Measurements from ENCODE around the gene DDX47. TPM values are rescaled to one million over a fixed set of nuclear protein-coding genes. Genes with fewer than 3 reads are reported as not detected.

DDX47 gene
- total and polyA plus RNA-seq, 9 of the 15 experiments (the other 6 are each of a cell fraction or from before 2014, with no cell fraction given): 39.4 to 186 (median 64.4) TPM

DNA sequence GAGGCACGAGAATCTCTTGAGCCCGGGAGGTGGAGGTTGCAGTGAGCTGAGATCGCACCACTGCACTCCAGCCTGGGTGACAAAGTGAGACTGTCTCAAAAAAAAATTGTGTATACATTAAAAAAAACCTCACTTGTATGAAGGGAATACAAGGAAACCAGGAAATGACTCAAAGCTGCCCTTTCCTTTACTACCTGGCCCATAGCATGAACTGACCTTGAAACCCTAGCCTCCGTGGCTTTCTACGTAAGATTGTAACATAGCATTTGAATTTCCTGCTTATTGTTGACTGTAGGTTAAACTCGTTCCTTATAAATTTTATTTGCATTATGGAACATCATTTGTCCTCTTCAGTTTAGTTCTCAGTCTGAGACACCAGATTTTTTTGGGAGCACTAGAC is 9.1 kb upstream of the DDX47 start (continued):
- TF ChIP-seq, protein P1, sequence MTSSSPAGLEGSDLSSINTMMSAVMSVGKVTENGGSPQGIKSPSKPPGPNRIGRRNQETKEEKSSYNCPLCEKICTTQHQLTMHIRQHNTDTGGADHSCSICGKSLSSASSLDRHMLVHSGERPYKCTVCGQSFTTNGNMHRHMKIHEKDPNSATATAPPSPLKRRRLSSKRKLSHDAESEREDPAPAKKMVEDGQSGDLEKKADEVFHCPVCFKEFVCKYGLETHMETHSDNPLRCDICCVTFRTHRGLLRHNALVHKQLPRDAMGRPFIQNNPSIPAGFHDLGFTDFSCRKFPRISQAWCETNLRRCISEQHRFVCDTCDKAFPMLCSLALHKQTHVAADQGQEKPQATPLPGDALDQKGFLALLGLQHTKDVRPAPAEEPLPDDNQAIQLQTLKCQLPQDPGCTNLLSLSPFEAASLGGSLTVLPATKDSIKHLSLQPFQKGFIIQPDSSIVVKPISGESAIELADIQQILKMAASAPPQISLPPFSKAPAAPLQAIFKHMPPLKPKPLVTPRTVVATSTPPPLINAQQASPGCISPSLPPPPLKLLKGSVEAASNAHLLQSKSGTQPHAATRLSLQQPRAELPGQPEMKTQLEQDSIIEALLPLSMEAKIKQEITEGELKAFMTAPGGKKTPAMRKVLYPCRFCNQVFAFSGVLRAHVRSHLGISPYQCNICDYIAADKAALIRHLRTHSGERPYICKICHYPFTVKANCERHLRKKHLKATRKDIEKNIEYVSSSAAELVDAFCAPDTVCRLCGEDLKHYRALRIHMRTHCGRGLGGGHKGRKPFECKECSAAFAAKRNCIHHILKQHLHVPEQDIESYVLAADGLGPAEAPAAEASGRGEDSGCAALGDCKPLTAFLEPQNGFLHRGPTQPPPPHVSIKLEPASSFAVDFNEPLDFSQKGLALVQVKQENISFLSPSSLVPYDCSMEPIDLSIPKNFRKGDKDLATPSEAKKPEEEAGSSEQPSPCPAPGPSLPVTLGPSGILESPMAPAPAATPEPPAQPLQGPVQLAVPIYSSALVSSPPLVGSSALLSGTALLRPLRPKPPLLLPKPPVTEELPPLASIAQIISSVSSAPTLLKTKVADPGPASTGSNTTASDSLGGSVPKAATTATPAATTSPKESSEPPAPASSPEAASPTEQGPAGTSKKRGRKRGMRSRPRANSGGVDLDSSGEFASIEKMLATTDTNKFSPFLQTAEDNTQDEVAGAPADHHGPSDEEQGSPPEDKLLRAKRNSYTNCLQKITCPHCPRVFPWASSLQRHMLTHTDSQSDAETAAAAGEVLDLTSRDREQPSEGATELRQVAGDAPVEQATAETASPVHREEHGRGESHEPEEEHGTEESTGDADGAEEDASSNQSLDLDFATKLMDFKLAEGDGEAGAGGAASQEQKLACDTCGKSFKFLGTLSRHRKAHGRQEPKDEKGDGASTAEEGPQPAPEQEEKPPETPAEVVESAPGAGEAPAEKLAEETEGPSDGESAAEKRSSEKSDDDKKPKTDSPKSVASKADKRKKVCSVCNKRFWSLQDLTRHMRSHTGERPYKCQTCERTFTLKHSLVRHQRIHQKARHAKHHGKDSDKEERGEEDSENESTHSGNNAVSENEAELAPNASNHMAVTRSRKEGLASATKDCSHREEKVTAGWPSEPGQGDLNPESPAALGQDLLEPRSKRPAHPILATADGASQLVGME (CRISPR knock-in tag; IDR thresholded peaks at IDR 0.05): no peak
- TF ChIP-seq SIN3B (IDR thresholded peaks at IDR 0.05; ENCODE audit: low read depth) (no peak), PHF8 (IDR thresholded peaks at IDR 0.05; ENCODE audit: borderline replicate concordance, low read length) (no peak), STAT5B (CRISPR knock-in tag; IDR thresholded peaks at IDR 0.05) (no peak), ZNF280B (CRISPR knock-in tag; IDR thresholded peaks at IDR 0.05) (no peak), POLR2AphosphoS5 (IDR thresholded peaks at IDR 0.05; ENCODE audit: control insufficient read depth, insufficient read depth, low read depth, low read length) (no peak), TCF15 (CRISPR knock-in tag; IDR thresholded peaks at IDR 0.05) (no peak)
